Activated CD4-positive, CD25-positive, alpha-beta regulatory T cell treated with anti-CD3 and anti-CD28 coated beads, Interleukin-2, amount 50 U/mL, for 24 hours (primary cell): ENCODE results near the gene CISH.

Experiments
- ATAC-seq, 2 donors: fragments of 150-1000 bp; cut with Tn5 transposase; one replicate each; pipeline ENCODE4 v1.10.0; 2021; ENCODE audit warnings: mild to moderate bottlenecking in 1 of 2, moderate library complexity in 1 of 2

Gene CISH

GRCh38 chr3:50611464-50612233, at the start of gene CISH:
CISH (minus strand) TSS chr3:50611774; CDS start chr3:50611650, 124 bp downstream.
- peak; percentile 77 for ATAC-seq

GRCh38 chr3:50660386-50660785, 48.8 kb upstream of the CISH start:
- no peak for ATAC-seq

- no peak for ATAC-seq
Measured at GRCh38 chr3:50658831-50659230, 47.3 kb upstream of the CISH start.

- no peak for ATAC-seq
Measured at GRCh38 chr3:50658416-50658815, 46.8 kb upstream of the CISH start.

GRCh38 chr3:50657816-50658215, 46.2 kb upstream of the CISH start:
- no peak for ATAC-seq

- ATAC-seq: no peak
Measured at GRCh38 chr3:50657407-50657806, 45.8 kb upstream of the CISH start.

- no peak for ATAC-seq
Measured at GRCh38 chr3:50656417-50657195, 45.0 kb upstream of the CISH start.

GRCh38 chr3:50655009-50655830, 43.6 kb upstream of the CISH start:
- peak; percentile 74 for ATAC-seq

GRCh38 chr3:50653937-50654595, 42.5 kb upstream of the CISH start:
- ATAC-seq: no peak

GRCh38 chr3:50652709-50653108, 41.1 kb upstream of the CISH start:
- peak; percentile 34 to 35 for ATAC-seq

- ATAC-seq: no peak
Measured at GRCh38 chr3:50651920-50652529, 40.5 kb upstream of the CISH start.

GRCh38 chr3:50651445-50651844, 39.9 kb upstream of the CISH start:
- ATAC-seq: no peak

- ATAC-seq: no peak
Measured at GRCh38 chr3:50650018-50650417, 38.4 kb upstream of the CISH start.

GRCh38 chr3:50649451-50649931, 37.9 kb upstream of the CISH start:
- ATAC-seq: no peak

- ATAC-seq: no peak
Measured at GRCh38 chr3:50648944-50649343, 37.4 kb upstream of the CISH start.

GRCh38 chr3:50648313-50648712, 36.7 kb upstream of the CISH start:
- no peak for ATAC-seq

GRCh38 chr3:50645378-50645777, 33.8 kb upstream of the CISH start:
- no peak for ATAC-seq

- no peak for ATAC-seq
Measured at GRCh38 chr3:50644561-50644960, 33.0 kb upstream of the CISH start.

GRCh38 chr3:50642382-50642781, 30.8 kb upstream of the CISH start:
- ATAC-seq: peak in 1 of 2 donors; percentile 56

GRCh38 chr3:50639055-50639494, 27.5 kb upstream of the CISH start:
- no peak for ATAC-seq

- no peak for ATAC-seq
Measured at GRCh38 chr3:50637945-50638344, 26.4 kb upstream of the CISH start.

GRCh38 chr3:50637011-50637410, 25.4 kb upstream of the CISH start:
- no peak for ATAC-seq
